ENCODE measurements around the gene GASK1A.

- TF ChIP-seq CTCF (IDR thresholded peaks at IDR 0.05) (peak; percentile 40 to 67 (median 62)), POLR2A (IDR thresholded peaks at IDR 0.05) (no peak)
Measured at GRCh38 chr3:43087249-43087776, 108.2 kb downstream of the GASK1A start.
